HG03442 (cell line): Measurements from ENCODE around the gene JDP2.

Experiments
- ATAC-seq: cut with Tn5 transposase; IDR thresholded peaks from one replicate; pipeline ENCODE4 v1.9.1; 2021; ENCODE audit warnings: mild to moderate bottlenecking, moderate library complexity; ENCODE audit not compliant: unreplicated experiment

Gene JDP2

GRCh38 chr14:75435473-75435872, 7.7 kb downstream of the JDP2 start:
- no peak for ATAC-seq

- no peak for ATAC-seq
These were observed 9.7 kb downstream of the JDP2 start for GRCh38 chr14:75437201-75438143.

GRCh38 chr14:75438486-75439080, 10.8 kb downstream of the JDP2 start:
- ATAC-seq, result no peak

- ATAC-seq, result no peak
These were observed 12.2 kb downstream of the JDP2 start for GRCh38 chr14:75439989-75440388.

- ATAC-seq, result no peak
These were observed 13.1 kb downstream of the JDP2 start for GRCh38 chr14:75440733-75441477.

GRCh38 chr14:75441728-75442127, 13.9 kb downstream of the JDP2 start:
- no peak for ATAC-seq

GRCh38 chr14:75442166-75442565, 14.3 kb downstream of the JDP2 start:
- no peak for ATAC-seq

- no peak for ATAC-seq
These were observed 14.8 kb downstream of the JDP2 start for GRCh38 chr14:75442642-75443041.

GRCh38 chr14:75443203-75443969, 15.6 kb downstream of the JDP2 start:
- no peak for ATAC-seq

- no peak for ATAC-seq
These were observed 17.4 kb downstream of the JDP2 start for GRCh38 chr14:75445236-75445635.

GRCh38 chr14:75445963-75446362, 18.1 kb downstream of the JDP2 start:
- no peak for ATAC-seq

- no peak for ATAC-seq
These were observed 18.6 kb downstream of the JDP2 start for GRCh38 chr14:75446447-75446846.

- ATAC-seq, result no peak
These were observed 20.4 kb downstream of the JDP2 start for GRCh38 chr14:75448209-75448608.

GRCh38 chr14:75449036-75449435, 21.2 kb downstream of the JDP2 start:
- no peak for ATAC-seq

GRCh38 chr14:75449696-75450095, 21.9 kb downstream of the JDP2 start:
- no peak for ATAC-seq

- no peak for ATAC-seq
These were observed 22.8 kb downstream of the JDP2 start for GRCh38 chr14:75450381-75451276.

GRCh38 chr14:75452324-75452723, 24.5 kb downstream of the JDP2 start:
- ATAC-seq, result no peak

GRCh38 chr14:75452900-75453816, 25.3 kb downstream of the JDP2 start:
- ATAC-seq, result no peak
